ENCODE results near the gene CLDN9. TPM values are rescaled to one million over a fixed set of nuclear protein-coding genes. Genes with fewer than 3 reads are reported as not detected.

Gene CLDN9
- total and polyA plus RNA-seq, 9 of the 15 experiments (the other 6 are each of a cell fraction or from before 2014, with no cell fraction given) = 0.12 to 0.44 (median 0.22) TPM; not detected in 4

DNA sequence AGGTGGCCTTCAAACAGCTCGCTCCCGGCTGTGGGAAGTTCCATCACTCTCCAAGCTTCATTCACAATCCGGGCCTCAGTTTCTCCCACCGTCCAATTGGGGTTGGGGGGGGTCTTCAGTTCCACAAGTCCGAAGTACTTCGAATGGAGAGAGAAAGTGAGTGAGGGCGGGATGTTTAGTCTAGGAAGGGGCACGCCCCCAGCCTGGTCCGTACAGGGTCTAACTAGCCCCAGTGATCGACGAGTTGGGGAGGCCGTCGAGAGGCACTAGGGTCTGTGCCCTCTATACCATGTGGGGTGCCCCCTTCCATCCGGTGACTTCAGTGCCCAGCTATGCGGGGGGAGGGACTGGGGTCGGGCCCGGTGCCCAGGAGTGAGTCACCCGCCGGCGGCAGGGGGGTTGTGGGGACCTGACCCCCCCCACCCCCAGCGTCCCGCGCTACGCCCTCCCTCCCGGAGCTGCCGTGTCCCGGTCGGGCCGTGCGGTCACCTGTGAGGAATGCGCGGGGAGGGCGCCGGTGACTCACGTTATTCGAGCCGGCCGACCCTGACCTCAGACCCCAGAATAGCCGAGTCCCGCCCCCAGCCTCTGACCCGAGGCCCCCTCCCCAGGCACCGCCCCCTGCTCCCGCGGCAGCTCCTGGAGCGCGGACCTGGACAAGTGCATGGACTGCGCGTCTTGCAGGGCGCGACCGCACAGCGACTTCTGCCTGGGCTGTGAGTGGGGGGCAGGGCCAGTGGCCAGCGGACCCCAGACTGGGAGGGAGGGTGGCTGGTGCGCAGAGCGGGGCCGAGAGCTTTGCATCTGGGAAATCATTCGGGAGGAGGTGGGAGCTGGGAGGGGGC, 8.1 kb downstream of the CLDN9 start (continued):
- TF ChIP-seq CEBPZ (IDR thresholded peaks at IDR 0.05; ENCODE audit: borderline replicate concordance, low read depth, low read length) (no peak), ILK (tag; IDR thresholded peaks at IDR 0.05; ENCODE audit: borderline replicate concordance, low read depth) (no peak), SMARCC2 (IDR thresholded peaks at IDR 0.05; ENCODE audit: low read depth) (no peak), PRMT5 (CRISPR knock-in tag; IDR thresholded peaks at IDR 0.05) (peak; percentile 50; the same call in 1 of the 2 replicates), ESRRB (CRISPR knock-in tag; IDR thresholded peaks at IDR 0.05; ENCODE audit: borderline replicate concordance) (no peak), SMAD4 (CRISPR knock-in tag; conservative IDR thresholded peaks at IDR 0.05) (peak; percentile 90), POLR3A (IDR thresholded peaks at IDR 0.05; ENCODE audit: borderline replicate concordance, extremely low read depth, insufficient read depth, insufficient read length) (no peak), XRCC5 (IDR thresholded peaks at IDR 0.05; ENCODE audit: low read depth, low read length) (no peak), USF2 (CRISPR knock-in tag; IDR thresholded peaks at IDR 0.05) (0 out of 2 replicates have a peak, but pooled peaks have one; percentile 44), ZNF408 (CRISPR knock-in tag; IDR thresholded peaks at IDR 0.05; ENCODE audit: low read depth) (no peak), SMARCB1 (IDR thresholded peaks at IDR 0.05; ENCODE audit: insufficient read length, low read depth) (no peak), ZNF79 (CRISPR knock-in tag; IDR thresholded peaks at IDR 0.05; ENCODE audit: low read depth) (no peak)
- TF ChIP-seq, protein P1, sequence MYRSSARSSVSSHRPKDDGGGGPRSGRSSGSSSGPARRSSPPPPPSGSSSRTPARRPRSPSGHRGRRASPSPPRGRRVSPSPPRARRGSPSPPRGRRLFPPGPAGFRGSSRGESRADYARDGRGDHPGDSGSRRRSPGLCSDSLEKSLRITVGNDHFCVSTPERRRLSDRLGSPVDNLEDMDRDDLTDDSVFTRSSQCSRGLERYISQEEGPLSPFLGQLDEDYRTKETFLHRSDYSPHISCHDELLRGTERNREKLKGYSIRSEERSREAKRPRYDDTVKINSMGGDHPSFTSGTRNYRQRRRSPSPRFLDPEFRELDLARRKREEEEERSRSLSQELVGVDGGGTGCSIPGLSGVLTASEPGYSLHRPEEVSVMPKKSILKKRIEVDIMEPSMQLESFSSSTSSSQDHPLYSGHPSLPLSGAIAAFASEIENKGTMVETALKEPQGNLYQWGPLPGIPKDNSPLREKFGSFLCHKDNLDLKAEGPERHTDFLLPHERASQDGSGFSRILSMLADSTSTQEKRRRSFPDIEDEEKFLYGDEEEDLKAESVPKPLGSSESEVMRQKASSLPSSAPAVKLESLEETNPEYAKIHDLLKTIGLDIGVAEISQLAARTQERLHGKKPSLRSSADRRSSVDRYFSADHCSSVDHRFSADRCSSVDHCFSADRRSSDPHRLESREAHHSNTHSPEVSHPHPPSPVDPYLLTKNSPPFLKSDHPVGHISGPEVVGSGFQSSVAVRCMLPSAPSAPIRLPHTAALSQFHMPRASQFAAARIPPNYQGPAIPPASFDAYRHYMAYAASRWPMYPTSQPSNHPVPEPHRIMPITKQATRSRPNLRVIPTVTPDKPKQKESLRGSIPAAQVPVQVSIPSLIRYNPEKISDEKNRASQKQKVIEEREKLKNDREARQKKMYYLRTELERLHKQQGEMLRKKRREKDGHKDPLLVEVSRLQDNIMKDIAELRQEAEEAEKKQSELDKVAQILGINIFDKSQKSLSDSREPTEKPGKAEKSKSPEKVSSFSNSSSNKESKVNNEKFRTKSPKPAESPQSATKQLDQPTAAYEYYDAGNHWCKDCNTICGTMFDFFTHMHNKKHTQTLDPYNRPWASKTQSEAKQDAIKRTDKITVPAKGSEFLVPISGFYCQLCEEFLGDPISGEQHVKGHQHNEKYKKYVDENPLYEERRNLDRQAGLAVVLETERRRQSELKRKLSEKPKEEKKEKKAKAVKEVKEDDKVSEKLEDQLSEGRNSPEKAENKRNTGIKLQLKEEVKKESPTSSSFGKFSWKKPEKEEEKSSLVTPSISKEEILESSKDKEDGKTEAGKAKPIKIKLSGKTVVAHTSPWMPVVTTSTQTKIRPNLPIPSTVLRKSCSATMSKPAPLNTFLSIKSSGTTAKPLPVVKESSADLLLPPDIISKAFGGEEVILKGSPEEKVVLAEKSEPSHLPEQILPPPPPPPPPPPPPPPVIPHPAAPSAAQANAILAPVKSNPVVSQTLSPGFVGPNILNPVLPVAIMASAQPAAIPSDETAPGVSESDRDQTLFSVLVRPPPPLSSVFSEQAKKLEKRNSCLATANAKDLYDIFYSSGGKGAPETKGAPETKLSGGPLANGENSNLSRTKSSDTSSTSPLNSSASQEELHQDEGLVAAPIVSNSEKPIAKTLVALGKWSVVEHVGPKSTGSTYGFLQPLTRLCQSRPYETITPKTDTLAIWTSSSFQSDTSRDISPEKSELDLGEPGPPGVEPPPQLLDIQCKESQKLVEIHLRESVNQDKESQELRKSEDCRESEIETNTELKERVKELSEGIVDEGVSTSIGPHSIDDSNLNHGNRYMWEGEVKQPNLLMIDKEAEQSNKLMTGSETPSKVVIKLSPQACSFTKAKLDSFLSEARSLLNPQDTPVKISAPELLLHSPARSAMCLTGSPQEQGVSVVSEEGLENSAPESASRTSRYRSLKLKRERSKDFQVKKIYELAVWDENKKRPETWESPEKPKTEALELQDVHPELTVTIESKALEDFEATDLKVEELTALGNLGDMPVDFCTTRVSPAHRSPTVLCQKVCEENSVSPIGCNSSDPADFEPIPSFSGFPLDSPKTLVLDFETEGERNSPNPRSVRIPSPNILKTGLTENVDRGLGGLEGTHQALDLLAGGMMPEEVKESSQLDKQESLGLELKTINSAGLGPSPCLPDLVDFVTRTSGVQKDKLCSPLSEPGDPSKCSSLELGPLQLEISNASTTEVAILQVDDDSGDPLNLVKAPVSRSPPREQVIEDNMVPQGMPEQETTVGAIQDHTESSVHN (IDR thresholded peaks at IDR 0.05; ENCODE audit: borderline replicate concordance in 1 of 2, low read depth in 1 of 2) = 0 out of 4 replicates have a peak, but pooled peaks of 1 of the 2 experiments have one; percentile 19
